Caco-2 (cell line): ENCODE results near the gene PRLR. TPM values are rescaled to one million over a fixed set of nuclear protein-coding genes. Genes with fewer than 3 reads are reported as not detected.

Experiments used
- BruUV-seq: library from RNA; stranded (reverse); fragments of 400-500 nt; replicated peaks from 2 replicates; lab custom pipeline; 2021; lab: Mats Ljungman, UMichigan
- CTCF ChIA-PET: fragments of 300-600 bp; sonication (Branson Sonifier 250); formaldehyde crosslinking; loops from one replicate; lab custom pipeline; 2022; ENCODE audit warnings: antibody characterized with exemption; lab: Charles Lee
- POLR2A ChIA-PET: fragments of 300-600 bp; sonication (Branson Sonifier 250); formaldehyde crosslinking; loops from one replicate; lab custom pipeline; 2022; ENCODE audit warnings: antibody characterized with exemption; lab: Charles Lee
- DNase-seq, 2 experiments: peaks; one replicate each; pipeline versions ENCODE4 v3.0.0 to v3.0.0-alpha.2; 2020 to 2022
- H3K27me3 ChIP-seq: replicated peaks from 2 replicates; pipeline ENCODE4 v1.6.0; 2011; ENCODE audit warnings: low read length; ENCODE audit not compliant: control insufficient read depth, insufficient read depth
- H3K36me3 ChIP-seq: 2 replicates; pipeline ENCODE4 v1.5.1; 2011; ENCODE audit warnings: low read length; ENCODE audit not compliant: control insufficient read depth, insufficient read depth
- H3K4me1 ChIP-seq: fragments of 250-450 bp; sonication (Bioruptor Pico); 2 replicates; pipeline ENCODE4 v1.5.1; 2020; ENCODE audit warnings: mild to moderate bottlenecking
- H3K4me3 ChIP-seq: 2 replicates; pipeline ENCODE4 v1.5.1; 2011; ENCODE audit warnings: low read depth, mild to moderate bottlenecking, control low read depth, low read length
- H3K9me3 ChIP-seq: fragments of 250-450 bp; sonication (Bioruptor Pico); 2 replicates; pipeline ENCODE4 v1.5.1; 2020; ENCODE audit warnings: mild to moderate bottlenecking, moderate library complexity
- H3K27ac Mint-ChIP-seq: one replicate; pipeline ENCODE4 v1.8.0; 2022; ENCODE audit warnings: mixed read lengths; ENCODE audit not compliant: unreplicated experiment
- H3K27me3 Mint-ChIP-seq: one replicate; pipeline ENCODE4 v1.8.0; 2022; ENCODE audit warnings: mixed read lengths; ENCODE audit not compliant: insufficient read depth, unreplicated experiment
- H3K36me3 Mint-ChIP-seq: one replicate; pipeline ENCODE4 v1.8.0; 2022; ENCODE audit warnings: mild to moderate bottlenecking, mixed read lengths; ENCODE audit not compliant: insufficient read depth, unreplicated experiment
- H3K4me1 Mint-ChIP-seq: one replicate; pipeline ENCODE4 v1.8.0; 2022; ENCODE audit warnings: low read depth, mixed read lengths; ENCODE audit not compliant: unreplicated experiment
- H3K4me3 Mint-ChIP-seq: one replicate; pipeline ENCODE4 v1.8.0; 2022; ENCODE audit warnings: mild to moderate bottlenecking, moderate library complexity, mixed read lengths; ENCODE audit not compliant: unreplicated experiment
- H3K9me3 Mint-ChIP-seq: one replicate; pipeline ENCODE4 v1.8.0; 2022; ENCODE audit warnings: mixed read lengths; ENCODE audit not compliant: unreplicated experiment
- intact Hi-C: fragments of 100-400 bp; cut with micrococcal nuclease; formaldehyde crosslinking; loops from one replicate; pipeline ENCODE4 v1.10.0; 2022; ENCODE audit not compliant: unreplicated experiment
- total RNA-seq: library from RNA; stranded (reverse); gene quantifications from 2 replicates; pipeline ENCODE4 v1.2.3, GENCODE V29; 2022
- TF ChIP-seq, protein P1 (sequence below), 2 experiments: fragments of 200-600 bp in 1 of 2; IDR thresholded peaks; 1 replicate in 1 of 2; 2 replicates in 1 of 2; pipeline versions ENCODE4 v1.5.1 to v1.8.0; 2011 to 2022; ENCODE audit warnings: antibody characterized with exemption in 1 of 2, control low read depth in 1 of 2, inconsistent platforms in 1 of 2, low read depth in 1 of 2, low read length in 1 of 2, mild to moderate bottlenecking in 1 of 2, moderate library complexity in 1 of 2; ENCODE audit not compliant: insufficient read depth in 1 of 2, severe bottlenecking in 1 of 2, unreplicated experiment in 1 of 2

PRLR gene
- total RNA-seq, 1 experiment from 2014 or later = 2.3 TPM

DNA sequence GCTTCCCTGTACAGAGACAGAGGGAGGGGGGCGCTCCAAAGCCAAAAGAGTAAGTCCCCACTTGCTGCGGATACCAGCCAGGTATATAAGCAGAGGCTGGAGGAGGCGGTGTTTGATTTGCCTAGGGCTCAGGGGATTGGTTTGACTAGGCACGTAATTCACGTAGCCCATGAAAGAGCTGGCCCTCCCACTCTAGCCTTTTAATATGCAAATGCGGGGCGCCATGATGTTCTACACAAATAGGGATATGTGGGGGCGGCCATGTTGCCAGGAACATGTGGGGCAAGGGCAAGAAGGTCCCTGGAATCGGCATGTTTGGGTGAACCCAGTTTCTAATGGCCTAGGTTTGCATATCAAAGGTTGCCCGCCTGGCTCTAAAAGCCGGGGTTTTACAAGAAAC is 3.3 kb upstream of the PRLR start:
- no TSS peak for BruUV-seq
- Mint-ChIP-seq H3K4me3 (no peak overlapping the region), H3K36me3 (peaks cover 17% of the 10 kb centered on the region), H3K27ac (no peak overlapping the region), H3K27me3 (no peaks in the 10 kb centered on the region), H3K4me1 (peaks cover 26% of the 10 kb centered on the region), H3K9me3 (no peaks in the 10 kb centered on the region)
- Histone ChIP-seq H3K4me1 (peaks cover 17% of the 10 kb centered on the region), H3K36me3 (no peaks in the 10 kb centered on the region), H3K4me3 (no peak overlapping the region), H3K9me3 (no peaks in the 10 kb centered on the region), H3K27me3 (no peaks in the 10 kb centered on the region)
- POLR2A ChIA-PET = no interaction called here
- CTCF ChIA-PET = no interaction called here
- TF ChIP-seq, protein P1, sequence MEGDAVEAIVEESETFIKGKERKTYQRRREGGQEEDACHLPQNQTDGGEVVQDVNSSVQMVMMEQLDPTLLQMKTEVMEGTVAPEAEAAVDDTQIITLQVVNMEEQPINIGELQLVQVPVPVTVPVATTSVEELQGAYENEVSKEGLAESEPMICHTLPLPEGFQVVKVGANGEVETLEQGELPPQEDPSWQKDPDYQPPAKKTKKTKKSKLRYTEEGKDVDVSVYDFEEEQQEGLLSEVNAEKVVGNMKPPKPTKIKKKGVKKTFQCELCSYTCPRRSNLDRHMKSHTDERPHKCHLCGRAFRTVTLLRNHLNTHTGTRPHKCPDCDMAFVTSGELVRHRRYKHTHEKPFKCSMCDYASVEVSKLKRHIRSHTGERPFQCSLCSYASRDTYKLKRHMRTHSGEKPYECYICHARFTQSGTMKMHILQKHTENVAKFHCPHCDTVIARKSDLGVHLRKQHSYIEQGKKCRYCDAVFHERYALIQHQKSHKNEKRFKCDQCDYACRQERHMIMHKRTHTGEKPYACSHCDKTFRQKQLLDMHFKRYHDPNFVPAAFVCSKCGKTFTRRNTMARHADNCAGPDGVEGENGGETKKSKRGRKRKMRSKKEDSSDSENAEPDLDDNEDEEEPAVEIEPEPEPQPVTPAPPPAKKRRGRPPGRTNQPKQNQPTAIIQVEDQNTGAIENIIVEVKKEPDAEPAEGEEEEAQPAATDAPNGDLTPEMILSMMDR (IDR thresholded peaks at IDR 0.05; ENCODE audit: insufficient read depth in 1 of 2, low read depth in 1 of 2, low read length in 1 of 2, severe bottlenecking in 1 of 2, unreplicated experiment in 1 of 2) = no peak
- no peak for DNase-seq
- intact Hi-C loops = no loop called here

DNA sequence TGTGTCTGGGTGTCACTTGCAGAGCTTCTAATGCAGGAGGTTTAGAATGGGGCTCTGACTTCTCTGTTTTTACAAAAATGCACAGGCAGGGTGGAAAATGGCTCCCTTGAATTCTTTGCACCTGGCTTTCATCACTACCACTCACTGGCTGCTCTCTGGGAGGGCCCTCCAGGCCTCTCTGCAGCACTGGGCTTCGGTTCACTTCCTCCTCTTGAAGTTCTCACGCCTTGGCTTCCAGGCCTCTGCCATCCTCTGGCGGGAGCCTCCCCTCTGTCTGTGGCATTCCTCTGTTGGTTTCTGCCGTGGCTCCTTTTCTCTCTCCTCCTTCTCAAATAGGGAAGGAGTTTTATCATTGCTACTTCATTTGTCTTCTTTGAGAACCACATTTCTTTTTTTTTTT is 2.8 kb upstream of the PRLR start:
- intact Hi-C loops = no loop called here
- H3K4me1 Mint-ChIP-seq = peaks cover 26% of the 10 kb centered on the region

DNA sequence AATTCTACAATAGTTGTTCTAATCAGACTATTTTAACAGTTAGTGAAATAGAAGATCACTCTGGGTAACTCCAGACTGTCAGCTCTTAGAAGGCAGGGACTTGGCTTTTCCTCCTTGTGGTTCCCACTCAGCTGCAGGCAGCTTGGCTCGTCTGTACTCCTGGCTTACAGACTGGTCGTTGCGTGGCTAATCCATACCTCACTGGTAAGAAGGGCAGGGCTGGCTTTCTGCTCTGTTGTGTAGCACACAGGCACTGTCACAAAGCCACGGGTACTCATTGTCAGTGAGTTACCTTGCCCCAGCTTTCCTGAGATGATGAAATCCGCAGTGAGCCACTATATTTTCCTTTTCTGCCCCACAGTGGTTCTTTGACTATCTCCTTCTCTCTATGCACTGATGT is 1.8 kb upstream of the PRLR start:
- Histone ChIP-seq H3K27me3 (no peaks in the 10 kb centered on the region), H3K36me3 (no peaks in the 10 kb centered on the region), H3K9me3 (no peaks in the 10 kb centered on the region), H3K4me1 (peaks cover 6% of the 10 kb centered on the region; the same call in 1 of the 2 replicates), H3K4me3 (no peak overlapping the region)
- CTCF ChIA-PET = interaction anchor here (0.8 kb wide), 1 partner anchor 13 kb away, joined by 9 read pairs; no protein-coding TSS in a partner anchor
- Mint-ChIP-seq H3K4me1 (peaks cover 19% of the 10 kb centered on the region), H3K27ac (no peak overlapping the region), H3K36me3 (peaks cover 10% of the 10 kb centered on the region), H3K4me3 (no peak overlapping the region), H3K27me3 (no peaks in the 10 kb centered on the region), H3K9me3 (no peaks in the 10 kb centered on the region)
- TF ChIP-seq, protein P1 (IDR thresholded peaks at IDR 0.05; ENCODE audit: insufficient read depth in 1 of 2, low read depth in 1 of 2, low read length in 1 of 2, severe bottlenecking in 1 of 2, unreplicated experiment in 1 of 2) = no peak
- intact Hi-C loops = no loop called here
- DNase-seq = no peak
- POLR2A ChIA-PET = no interaction called here
- BruUV-seq = no TSS peak

More for the DNA sequence above, 2.8 kb upstream of the PRLR start:
- BruUV-seq = no TSS peak
- H3K36me3 Mint-ChIP-seq = peaks cover 17% of the 10 kb centered on the region
- H3K9me3 Mint-ChIP-seq = no peaks in the 10 kb centered on the region
- TF ChIP-seq, protein P1 (IDR thresholded peaks at IDR 0.05; ENCODE audit: insufficient read depth in 1 of 2, low read depth in 1 of 2, low read length in 1 of 2, severe bottlenecking in 1 of 2, unreplicated experiment in 1 of 2) = no peak
- no peak overlapping the region for H3K4me3 ChIP-seq
- H3K27me3 ChIP-seq = no peaks in the 10 kb centered on the region
- no peak for DNase-seq
- no peaks in the 10 kb centered on the region for H3K36me3 ChIP-seq
- CTCF ChIA-PET = no interaction called here
- no peaks in the 10 kb centered on the region for H3K9me3 ChIP-seq
- no peak overlapping the region for H3K4me3 Mint-ChIP-seq
- POLR2A ChIA-PET = no interaction called here
- no peaks in the 10 kb centered on the region for H3K27me3 Mint-ChIP-seq
- H3K27ac Mint-ChIP-seq = no peak overlapping the region
- peaks cover 12% of the 10 kb centered on the region for H3K4me1 ChIP-seq
